GM19240 (cell line): ENCODE results near the gene GLT8D2.
"Not testable (repeated sequence)": the region's sequence is repeated elsewhere in the genome, so short reads cannot be mapped to it uniquely, and the experiment has no call there.

ENCODE experiments used
- DNase-seq: peaks from one replicate; pipeline ENCODE4 v3.0.0; 2011; ENCODE audit warnings: low spot score; ENCODE audit not compliant: insufficient read length

GLT8D2 gene

DNA sequence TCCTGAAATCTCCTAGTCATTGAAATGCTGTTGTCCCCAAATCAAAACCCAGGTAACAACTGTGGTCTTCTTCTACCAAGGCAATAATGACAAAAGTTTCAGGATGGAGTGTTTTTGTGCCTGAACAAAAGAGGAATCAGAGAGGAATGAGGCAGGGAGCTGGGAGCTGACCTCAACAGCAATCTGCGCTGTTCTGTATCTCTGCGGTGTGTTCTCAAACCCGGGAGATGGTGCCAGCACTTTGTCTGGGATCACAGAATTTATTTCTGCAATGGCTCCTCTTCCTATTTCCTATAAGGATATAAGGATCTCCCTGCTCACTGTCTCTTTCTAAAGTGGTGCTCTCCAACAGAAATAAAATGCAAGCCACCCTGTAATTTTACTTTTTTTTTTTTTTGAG lies 449 bp upstream of the GLT8D2 start:
- DNase-seq: no peak

DNA sequence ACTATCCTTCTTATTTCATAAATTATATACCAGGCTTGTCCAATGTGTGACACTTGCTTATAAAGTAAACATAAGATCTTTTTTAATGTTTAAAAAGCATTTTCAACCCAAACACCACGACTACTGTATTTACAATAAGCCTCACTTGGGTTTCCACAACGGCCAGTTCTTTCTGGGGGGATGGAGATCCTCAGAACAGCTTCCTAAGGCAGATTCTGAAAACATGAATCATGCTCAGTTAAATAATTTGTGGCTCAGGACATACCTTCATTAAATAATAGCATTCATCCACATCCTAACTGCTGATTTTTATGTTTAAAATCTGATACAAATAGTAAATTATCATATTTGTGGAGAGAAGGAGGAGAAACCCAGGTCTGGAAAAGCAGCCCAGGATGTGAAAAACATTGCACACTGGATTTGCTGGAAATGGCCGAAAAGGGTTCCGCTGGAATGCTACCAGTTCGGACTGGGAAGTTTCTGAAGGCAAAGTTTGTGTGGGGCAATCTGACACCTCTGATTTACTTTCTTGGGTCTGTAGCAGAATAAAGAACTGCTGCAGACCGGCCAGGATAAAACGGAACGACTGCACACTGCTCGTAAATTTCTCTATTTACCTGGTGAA lies 597 bp downstream of the GLT8D2 start:
- DNase-seq: no peak

DNA sequence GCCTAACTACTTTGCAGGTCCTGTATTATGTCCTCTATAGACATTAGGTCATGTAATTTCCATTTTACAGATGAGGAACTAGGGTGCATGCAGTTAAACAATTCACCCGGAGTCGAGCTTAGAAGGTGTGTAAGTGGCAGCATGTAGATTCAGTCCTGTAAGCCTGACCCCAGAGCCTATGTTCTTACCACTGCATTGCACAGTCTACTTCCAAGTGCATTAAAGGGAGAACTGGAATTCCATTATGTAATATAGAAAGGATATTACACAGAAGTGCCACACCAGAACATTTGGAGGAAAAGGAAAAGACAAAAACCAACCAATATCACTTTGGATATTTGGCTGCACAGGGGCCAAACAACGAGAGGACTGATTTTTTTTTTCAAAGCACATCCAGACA lies 1.2 kb downstream of the GLT8D2 start:
- no peak for DNase-seq

DNA sequence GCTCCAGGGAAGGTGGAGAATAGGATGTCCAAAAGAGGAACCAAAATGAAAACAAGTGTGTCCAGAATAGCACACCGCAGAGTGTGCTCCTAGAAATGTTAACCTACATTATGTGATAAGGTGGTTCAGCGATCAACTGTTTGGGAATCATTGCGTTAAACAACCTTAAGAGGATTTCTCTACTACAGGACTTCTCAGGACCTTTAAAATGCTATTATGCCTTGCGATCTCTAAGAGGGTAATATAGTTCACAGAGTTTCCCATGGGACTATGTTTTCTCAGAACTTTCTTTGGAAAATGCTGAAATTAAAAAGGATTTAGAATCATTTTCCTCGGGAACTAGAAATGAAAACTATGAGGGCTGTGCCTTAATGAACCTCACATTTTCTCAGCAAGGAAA lies 1.8 kb downstream of the GLT8D2 start:
- no peak for DNase-seq

DNA sequence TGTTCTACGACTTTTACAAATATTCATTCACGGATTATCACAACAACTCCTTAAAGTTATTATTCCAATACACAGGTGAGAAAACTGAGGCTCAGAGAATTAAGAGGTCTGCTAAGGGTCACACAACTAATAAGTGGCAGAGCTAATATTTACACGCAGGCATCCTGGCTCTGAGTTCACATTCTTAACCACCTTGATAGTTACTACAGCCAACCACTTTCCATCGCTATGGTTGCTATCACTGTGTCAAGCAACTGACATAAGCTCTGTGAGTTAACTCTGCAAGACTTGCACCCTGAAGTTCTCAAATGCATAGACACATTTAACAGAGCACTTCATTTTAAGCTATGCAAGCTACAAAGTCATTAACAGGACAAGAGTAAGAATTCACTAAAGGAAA lies 3.7 kb downstream of the GLT8D2 start:
- no peak for DNase-seq

DNA sequence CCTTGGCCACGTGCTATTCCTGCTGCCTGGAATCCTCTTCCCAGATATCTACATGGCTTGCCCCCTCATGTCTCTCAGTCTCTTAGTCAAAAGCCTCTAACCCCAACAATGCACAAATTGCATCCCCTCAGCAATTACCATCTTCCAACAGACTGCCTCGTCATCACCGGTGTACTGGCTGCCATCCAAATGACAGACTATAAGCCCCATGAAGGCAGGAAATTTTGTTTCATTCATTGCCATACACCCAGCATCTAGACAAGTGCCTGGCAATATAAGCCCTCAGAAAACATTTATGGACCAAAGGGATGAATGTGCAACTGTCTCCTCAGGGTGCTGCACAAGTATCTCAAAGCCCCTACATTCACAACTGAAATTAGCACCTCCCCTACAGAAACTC lies 5.8 kb downstream of the GLT8D2 start:
- DNase-seq: no peak

DNA sequence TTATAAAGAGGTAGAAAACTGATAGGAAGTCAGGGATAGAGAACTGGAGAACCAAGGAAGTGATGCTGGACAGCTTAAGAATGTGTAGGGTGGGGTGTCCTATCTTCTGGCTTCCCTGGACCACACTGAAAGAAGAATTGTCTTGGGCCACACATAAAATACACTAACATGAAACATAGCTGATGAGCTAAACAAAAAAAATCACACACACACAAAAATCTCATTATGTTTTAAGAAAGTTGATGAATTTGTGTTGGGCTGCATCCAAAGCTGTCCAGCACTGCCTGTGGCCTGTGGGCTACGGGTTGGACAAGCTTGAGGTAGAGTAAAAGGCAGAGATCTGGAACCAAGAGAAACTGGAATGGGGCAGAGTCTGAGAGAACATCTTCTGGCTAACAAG lies 7.4 kb downstream of the GLT8D2 start:
- no peak for DNase-seq

DNA sequence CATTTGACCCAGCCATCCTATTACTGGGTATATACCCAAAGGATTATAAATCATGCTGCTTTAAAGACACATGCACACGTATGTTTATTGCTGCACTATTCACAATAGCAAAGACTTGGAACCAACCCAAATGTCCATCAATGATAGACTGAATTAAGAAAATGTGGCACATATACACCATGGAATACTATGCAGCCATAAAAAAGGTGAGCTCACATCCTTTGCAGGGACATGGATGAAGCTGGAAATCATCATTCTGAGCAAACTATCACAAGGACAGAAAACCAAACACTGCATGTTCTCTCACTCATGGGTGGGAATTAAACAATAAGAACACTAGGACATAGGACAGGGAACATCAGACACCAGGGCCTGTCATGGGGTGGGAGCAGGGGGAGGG lies 10.2 kb downstream of the GLT8D2 start:
- DNase-seq: not testable (repeated sequence)

DNA sequence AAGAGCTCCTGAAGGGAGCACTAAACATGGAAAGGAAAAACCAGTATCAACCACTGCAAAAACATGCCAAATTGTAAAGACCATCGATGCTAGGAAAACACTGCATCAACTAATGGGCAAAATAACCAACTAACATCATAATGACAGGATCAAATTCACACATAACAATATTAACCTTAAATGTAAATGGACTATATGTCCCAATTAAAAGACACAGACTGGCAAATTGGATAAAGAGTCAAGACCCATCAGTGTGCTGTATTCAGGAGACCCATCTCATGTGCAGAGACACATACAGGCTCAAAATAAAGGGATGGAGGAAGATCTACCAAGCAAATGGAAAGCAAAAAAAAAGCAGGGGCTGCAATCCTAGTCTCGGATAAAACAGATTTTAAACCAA lies 13.8 kb downstream of the GLT8D2 start:
- DNase-seq: not testable (repeated sequence)

DNA sequence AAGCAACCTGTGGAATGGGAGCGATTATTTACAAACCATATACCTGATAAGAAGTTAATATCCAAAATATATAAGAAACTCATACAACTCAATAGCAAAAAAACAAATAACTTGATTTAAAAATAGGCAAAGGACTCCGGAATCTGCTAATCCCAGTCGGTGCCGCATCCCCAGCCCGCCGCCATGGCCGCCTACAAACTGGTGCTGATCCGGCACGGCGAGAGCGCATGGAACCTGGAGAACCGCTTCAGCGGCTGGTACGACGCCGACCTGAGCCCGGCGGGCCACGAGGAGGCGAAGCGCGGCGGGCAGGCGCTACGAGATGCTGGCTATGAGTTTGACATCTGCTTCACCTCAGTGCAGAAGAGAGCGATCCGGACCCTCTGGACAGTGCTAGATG lies 19.4 kb downstream of the GLT8D2 start:
- not testable (repeated sequence) for DNase-seq

DNA sequence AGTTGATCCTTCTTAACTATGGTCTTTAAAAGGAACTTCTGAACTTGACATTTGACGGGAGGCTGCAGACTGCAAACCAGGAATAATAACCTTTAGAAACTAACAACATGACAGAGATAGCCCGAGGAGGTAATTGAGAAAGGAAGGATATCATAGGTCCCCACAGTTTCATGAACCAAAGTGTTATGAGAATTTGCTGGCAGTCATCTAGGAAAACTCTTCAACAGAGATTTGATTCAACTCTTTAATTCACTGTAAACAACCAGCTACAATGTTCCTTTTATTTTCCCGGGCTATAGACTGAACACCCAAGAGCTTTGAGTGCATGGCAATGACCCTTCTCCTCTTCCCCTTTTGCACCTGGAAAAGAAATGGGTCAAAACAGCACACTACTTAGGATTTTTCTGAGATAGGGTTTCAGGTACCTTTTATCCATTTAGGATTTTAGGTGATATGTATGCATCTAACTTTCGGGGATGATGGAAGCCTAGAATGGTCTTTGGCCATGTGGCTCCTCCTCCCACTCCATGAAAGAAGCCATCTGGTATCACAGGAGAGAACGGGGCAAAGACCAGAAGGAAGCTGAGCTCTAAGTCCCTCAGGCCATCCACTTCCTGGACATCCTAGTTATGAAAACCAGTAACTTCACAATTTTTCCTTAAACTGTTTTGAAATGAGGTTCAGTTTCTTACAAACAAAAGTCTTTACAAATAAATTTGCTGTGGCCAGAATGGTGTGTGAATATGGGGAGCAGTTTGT lies 23.0 kb downstream of the GLT8D2 start:
- no peak for DNase-seq

DNA sequence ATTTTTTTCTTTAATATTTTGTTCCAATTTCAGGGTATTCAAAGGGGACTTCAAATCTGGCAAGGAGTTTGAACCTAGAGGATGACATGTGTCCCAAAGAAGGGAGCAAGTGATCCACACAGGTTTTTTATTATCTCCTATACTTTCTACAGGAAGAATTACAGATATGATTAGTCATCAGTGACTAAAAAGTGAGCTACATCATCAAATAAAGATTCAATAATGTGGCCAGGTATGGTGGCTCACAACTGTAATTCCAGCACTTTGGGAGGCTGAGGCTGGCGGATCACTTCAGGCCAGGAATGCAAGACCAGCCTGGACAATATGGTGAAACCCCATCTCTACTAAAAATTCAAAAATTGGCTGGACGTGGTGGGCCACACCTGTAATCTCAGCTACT lies 24.2 kb downstream of the GLT8D2 start:
- no peak for DNase-seq

DNA sequence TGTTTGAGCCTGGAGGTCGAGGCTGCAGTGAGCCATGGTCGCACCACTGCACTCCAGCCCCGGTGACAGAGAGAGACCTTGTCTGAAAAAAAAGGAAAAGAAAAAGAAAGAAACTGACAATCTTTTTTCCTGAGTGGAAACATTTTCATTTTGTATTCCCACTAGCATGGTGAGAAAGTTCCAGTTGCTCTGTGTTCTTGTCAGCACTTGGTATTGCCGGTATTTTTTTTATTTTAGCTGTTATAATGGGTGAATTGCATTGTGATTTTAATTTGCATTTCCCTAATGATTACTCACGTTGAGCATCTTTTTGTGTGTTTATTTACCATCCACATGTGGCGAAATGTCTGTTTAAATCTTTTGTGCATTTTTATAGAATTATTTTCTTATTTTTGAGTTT lies 25.6 kb downstream of the GLT8D2 start:
- no peak for DNase-seq

DNA sequence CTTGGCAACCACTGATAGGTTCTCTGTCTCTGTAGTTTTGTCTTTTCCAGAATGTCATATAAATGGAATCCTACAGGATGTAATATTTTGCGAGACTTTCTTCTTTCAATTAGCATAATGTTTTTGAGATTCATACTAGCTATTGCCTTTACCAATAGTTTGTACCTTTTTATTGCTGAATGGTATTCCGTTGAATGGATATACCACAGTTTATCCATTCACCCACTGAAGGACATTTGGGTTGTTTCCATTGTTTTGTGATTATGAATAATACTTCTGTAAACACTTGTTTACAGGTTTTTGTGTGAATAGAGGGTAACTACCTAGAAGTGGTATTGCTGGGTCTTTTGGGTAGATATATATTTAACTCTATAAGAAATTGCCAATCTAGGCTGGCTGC lies 26.3 kb downstream of the GLT8D2 start:
- no peak for DNase-seq

DNA sequence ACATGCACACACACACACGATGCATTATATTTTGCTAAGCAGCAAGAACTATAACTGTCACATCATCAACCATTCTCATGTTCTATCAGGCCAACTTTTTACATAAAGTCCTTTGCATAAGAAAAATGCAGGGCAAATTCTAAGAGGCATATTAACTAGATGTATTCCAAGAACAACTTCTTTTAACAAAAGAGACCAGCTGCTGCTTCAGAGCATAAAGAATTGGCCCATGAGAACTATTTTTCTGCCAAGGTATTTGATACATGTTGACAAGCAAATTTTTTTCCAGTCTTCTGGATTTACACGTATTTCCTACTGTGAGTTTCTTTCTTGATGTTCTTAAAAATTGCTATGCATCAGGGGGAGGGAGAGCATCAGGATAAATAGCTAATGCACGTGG lies 27.2 kb downstream of the GLT8D2 start:
- no peak for DNase-seq

DNA sequence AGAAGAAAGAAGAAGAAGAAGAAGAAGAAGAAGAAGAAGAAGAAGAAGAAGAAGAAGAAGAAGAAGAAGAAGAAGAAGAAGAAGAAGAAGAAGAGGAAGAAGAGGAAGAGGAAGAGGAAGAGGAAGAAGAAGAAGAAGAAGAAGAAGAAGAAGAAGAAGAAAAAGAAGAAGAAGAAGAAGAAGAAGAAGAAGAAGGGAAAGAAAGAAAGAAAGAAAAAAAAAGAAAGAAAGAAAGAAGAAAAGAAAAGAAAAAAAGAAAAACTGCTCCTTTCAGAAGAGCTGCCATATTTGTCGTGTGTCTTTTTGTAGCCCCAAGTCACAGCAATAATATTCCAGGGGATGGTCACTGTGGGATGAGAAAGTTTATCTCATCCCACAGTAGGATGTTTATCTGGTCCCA lies 28.1 kb downstream of the GLT8D2 start:
- DNase-seq: not testable (repeated sequence)

DNA sequence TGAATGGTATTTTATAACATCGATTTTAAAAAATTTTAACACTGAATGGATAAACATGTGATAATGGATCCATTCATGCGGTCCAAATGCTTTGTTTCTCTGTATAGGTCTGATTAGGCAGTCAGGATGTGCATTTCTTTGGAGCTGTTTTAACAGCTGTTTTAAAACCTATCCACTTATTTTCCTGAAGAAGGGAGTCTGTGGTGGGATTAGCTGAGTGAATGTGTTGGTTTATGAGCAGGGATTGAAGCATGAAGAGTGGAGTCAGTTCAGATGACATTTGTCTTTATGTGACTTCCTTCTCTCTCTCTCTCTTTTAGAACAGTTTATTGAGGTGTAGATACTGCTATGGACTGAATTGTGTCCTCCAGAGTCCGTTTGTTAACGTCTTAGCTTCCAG lies 37.7 kb downstream of the GLT8D2 start:
- DNase-seq: no peak

DNA sequence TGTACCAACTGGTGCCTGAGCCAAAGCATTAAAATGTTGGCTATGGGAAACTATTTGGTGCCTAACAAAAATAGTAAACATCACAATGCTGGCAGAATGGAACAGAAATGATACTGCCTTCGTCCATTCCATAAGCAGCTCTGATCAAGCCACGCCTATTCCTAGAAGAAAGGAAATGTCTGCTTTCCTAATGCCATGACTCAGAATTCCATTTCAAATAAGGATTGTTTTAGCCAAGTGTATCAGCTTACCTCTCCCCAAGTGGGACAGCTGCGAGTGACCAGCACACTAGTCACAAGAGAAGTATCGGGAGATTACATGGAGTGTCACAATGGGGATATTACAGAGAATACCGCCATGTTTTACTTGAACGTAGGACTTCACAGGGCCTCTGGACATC lies 38.7 kb downstream of the GLT8D2 start:
- DNase-seq: no peak

DNA sequence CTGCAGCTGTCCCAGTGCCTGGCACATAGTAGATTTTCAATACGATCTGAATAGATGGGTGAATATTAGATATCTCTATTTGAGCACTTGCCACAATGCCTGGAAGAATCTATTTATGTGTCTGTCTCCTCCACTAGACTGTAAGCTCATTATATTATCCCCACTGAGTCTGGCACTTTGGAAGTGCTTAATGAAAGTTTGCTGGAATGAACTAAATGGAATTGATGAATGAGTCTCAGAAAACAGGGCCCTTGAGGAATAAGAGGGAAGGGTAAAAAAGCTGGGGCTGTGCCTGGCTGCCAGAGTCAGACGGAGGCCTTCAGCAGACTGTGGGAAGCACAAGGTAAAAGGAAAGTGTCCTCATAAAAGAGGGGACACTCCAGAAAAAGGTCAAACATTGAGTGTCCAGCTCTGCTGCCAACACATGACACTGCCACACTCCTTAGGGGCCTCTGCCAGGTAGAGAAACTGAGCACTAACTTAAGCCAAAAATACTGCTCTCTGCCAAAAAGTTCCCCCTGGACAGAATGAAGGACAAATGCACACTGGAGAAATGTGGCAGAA lies 39.3 kb downstream of the GLT8D2 start:
- DNase-seq: no peak

DNA sequence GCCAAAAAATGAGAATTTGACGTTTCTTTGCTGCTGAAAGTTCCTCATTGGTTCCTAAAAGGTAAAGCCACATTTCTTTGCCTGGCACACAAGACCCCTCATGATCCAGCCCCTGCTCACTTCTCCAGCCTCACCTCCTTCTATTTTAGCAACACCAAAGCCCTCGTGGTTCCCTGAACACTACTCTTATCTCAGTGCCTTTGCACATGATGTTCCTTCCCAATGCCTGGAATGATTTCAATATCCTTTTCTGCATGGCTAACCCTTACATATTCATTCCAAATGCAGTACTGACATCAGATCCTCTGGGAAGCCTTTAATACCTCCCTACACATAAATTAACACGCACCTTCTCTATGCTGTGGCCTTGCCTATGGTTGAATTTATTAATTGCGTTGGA lies 39.9 kb downstream of the GLT8D2 start:
- no peak for DNase-seq

DNA sequence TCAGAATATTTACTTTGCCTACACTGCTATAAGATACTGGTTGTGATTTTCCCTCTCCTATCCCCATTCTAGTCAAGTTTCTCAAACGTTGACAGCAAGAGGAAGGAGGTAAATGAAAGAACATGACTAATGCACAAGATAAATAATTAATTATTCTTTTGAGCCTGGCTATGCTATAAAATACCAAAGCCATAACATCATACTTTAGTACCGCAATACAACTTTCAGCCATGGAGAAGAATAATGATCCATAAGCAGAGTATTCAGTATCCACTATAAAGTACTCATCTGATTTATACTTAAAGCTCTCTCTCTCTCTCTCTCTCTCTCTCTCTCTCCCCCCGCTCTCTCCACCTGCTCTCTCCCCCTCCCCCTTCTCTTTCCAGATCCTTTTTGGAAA lies 43.1 kb downstream of the GLT8D2 start:
- no peak for DNase-seq

DNA sequence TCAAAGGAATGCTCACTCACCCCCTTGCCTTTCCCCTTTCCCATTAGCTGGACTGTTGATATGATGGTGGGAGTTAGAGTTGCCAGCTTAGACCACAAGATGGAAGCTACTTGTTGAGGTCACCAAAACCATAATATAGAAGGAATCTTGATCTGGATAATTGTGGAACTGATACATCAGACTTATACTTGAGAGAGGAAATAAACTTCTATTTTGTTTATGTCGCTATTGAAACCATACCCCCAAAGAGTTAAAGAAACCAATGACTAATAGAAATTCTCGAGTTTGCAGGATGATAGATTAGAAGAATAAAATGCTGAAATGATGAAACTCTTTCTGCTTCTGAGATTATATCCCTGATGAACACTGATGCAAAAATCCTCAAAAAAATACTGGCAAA lies 46.4 kb downstream of the GLT8D2 start:
- DNase-seq: no peak

DNA sequence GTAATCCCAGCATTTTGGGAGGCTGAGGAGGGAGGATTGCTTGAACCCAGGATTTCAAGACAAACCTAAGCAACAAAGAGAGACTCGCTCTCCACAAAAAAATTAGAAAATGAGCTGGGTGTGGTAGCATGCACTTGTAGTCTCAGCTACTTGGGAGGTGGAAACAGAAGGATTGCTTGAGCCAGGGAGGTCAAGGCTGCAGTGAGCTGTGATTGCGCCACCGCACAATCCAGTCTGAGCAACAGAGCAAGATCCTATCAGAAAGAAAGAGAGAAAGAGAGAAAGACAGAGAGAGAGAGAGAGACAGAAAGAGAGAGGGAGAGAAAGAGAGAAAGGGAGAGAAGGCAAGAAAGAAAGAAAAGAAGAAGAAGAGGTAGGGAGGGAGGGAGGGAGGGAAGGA lies 47.3 kb downstream of the GLT8D2 start:
- DNase-seq: no peak
